Ishikawa (cell line): ENCODE measurements around the gene MAP3K15.

ENCODE experiments used
- CEBPB ChIP-seq: IDR thresholded peaks from 2 replicates; pipeline ENCODE4 v1.6.1; 2012
- CREB1 ChIP-seq: IDR thresholded peaks from 2 replicates; pipeline ENCODE4 v1.6.1; 2012; ENCODE audit warnings: low read depth
- EGR1 ChIP-seq: IDR thresholded peaks from 2 replicates; pipeline ENCODE4 v1.6.1; 2012
- EP300 ChIP-seq: IDR thresholded peaks from 2 replicates; pipeline ENCODE4 v1.6.1; 2012; ENCODE audit warnings: borderline replicate concordance
- MAX ChIP-seq: IDR thresholded peaks from 2 replicates; pipeline ENCODE4 v1.6.1; 2012
- RAD21 ChIP-seq: IDR thresholded peaks from 2 replicates; pipeline ENCODE4 v1.6.1; 2012; ENCODE audit warnings: low read depth
- REST ChIP-seq: IDR thresholded peaks from 2 replicates; pipeline ENCODE4 v1.6.1; 2012; ENCODE audit warnings: low read depth, mild to moderate bottlenecking
- TAF1 ChIP-seq: IDR thresholded peaks from 2 replicates; pipeline ENCODE4 v1.6.1; 2012; ENCODE audit warnings: low read depth, mild to moderate bottlenecking
- TCF12 ChIP-seq: IDR thresholded peaks from 2 replicates; pipeline ENCODE4 v1.6.1; 2012; ENCODE audit warnings: low read depth
- TEAD4 ChIP-seq: IDR thresholded peaks from 2 replicates; pipeline ENCODE4 v1.6.1; 2012
- USF1 ChIP-seq: IDR thresholded peaks from 2 replicates; pipeline ENCODE4 v1.6.1; 2012
- YY1 ChIP-seq: IDR thresholded peaks from 2 replicates; pipeline ENCODE4 v1.6.1; 2012; ENCODE audit warnings: low read depth
- ZBTB7A ChIP-seq: IDR thresholded peaks from 2 replicates; pipeline ENCODE4 v1.6.1; 2012; ENCODE audit warnings: low read depth

- TF ChIP-seq REST = no peak
- TF ChIP-seq TAF1 = no peak
- TF ChIP-seq RAD21 = no peak
- TF ChIP-seq TEAD4 = no peak
- TF ChIP-seq CEBPB = no peak
- TF ChIP-seq CREB1 = no peak
- no peak for TF ChIP-seq YY1
- no peak for TF ChIP-seq USF1
- no peak for TF ChIP-seq ZBTB7A
- no peak for TF ChIP-seq MAX
- TF ChIP-seq TCF12 = no peak
- no peak for TF ChIP-seq EGR1
- TF ChIP-seq EP300 = no peak
These were observed 170.6 kb downstream of the MAP3K15 start for GRCh38 chrX:19344661-19345060.
